Fibroblast of skin of left biceps (primary cell): ENCODE results near the gene PDLIM4.

Experiments
- DNase-seq, 2 experiments: peaks; one replicate each; pipeline ENCODE4 v3.0.0-alpha.2; 2013; ENCODE audit warnings: low read depth in 2 of 2

Gene PDLIM4

DNA sequence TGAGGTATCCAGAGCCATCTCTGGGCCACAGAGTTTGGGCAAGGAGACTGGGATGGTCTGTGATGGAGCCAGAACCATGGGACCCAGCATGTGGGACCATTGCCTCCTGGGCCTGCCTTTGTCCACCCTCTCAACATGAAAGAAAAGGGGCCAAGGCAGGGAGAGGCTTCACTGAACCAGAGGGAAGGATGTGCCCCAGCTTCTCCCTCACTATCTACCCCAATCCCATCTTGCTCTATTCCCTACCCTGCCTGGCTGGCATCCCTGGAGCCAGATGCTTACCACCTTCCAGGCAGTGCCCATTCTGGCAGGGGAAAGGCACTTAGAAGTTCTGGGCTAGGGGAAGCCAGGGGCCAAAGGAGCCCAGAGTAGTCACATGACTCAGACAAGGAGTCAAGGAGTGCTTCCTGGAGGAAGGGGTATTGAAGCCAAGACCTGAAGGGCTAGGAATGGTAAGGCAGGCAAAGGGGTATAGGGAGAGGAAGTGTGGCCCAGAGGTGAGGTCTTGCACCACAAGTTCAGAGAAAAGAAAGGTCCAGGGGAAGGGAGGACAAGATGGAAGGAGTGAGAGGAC lies 9.8 kb downstream of the PDLIM4 start:
- DNase-seq = no peak

GRCh38 chr5:132267931-132268768 lies 10.7 kb downstream of the PDLIM4 start:
- no peak for DNase-seq

GRCh38 chr5:132268769-132269551 lies 11.5 kb downstream of the PDLIM4 start:
- peak; percentile 40 to 42 for DNase-seq

DNA sequence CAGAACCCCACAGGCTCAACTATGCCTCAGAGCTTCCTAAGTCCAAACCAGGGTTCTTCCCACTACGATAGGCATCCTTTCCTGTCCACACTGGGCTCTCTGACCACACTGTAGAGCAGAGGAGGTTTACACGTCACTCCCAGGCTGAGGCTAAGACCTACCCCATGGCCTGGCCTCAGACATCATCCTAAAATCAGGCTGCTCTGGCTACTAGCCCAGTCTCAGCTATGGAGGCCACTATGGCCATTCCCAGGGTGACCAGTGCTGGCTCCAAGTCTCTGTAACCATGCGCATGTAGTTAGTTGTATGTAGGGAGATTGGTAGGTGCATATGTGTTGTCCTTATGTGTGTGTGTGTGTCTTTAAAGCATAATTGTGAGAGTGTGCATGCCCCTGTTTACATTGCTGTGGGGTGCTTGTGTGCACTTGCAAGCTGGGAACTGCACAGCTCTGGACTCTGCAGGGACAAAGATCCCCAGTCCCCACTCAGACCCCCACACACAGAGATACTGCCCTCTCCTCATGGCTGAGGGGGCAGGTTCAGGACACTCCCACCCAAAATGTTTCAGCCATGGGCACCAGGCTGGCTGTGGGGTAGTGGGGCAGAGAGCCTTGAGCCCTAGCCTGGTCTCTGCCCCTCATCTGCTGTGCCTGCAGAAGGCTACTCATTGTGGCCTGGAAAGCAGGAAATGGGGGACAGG lies 12.3 kb downstream of the PDLIM4 start:
- DNase-seq = no peak

GRCh38 chr5:132270335-132270665 lies 12.8 kb downstream of the PDLIM4 start:
- DNase-seq = no peak

- DNase-seq = no peak
Observed at GRCh38 chr5:132270706-132271105, 13.2 kb downstream of the PDLIM4 start.

DNA sequence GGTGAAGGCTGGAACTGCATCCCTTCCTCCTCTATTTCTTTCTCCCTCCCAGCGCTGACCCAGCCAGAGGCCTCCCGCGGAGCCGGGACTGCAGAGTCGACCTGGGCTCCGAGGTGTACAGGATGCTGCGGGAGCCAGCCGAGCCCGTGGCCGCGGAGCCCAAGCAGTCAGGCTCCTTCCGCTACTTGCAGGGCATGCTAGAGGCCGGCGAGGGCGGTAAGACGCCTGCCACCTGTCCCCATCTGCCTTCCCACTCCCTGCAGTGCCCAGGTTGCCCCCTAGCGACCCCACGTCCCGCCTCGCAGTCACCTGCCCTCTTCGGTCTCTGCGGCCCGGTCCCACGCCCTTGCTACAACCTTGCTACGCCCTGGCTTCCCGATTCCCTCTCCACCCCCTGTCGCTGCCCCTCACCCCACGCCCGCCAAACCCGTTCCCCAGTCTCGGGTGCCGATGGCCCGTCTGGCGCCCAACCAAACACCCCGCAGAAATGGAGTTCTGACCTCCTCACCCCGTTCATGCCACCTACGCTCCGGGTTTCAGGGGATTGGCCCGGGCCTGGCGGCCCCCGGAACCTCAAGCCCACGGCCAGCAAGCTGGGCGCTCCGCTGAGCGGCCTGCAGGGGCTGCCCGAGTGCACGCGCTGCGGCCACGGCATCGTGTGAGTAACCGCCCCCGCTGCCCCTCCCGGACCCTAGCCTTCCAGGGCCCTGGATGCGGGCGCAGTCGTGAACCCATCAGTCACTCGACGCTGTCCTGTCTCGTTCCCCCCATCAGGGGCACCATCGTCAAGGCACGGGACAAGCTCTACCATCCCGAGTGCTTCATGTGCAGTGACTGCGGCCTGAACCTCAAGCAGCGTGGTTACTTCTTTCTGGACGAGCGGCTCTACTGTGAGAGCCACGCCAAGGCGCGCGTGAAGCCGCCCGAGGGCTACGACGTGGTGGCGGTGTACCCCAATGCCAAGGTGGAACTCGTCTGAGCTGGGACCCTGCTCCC lies 14.1 kb downstream of the PDLIM4 start:
- no peak for DNase-seq

DNA sequence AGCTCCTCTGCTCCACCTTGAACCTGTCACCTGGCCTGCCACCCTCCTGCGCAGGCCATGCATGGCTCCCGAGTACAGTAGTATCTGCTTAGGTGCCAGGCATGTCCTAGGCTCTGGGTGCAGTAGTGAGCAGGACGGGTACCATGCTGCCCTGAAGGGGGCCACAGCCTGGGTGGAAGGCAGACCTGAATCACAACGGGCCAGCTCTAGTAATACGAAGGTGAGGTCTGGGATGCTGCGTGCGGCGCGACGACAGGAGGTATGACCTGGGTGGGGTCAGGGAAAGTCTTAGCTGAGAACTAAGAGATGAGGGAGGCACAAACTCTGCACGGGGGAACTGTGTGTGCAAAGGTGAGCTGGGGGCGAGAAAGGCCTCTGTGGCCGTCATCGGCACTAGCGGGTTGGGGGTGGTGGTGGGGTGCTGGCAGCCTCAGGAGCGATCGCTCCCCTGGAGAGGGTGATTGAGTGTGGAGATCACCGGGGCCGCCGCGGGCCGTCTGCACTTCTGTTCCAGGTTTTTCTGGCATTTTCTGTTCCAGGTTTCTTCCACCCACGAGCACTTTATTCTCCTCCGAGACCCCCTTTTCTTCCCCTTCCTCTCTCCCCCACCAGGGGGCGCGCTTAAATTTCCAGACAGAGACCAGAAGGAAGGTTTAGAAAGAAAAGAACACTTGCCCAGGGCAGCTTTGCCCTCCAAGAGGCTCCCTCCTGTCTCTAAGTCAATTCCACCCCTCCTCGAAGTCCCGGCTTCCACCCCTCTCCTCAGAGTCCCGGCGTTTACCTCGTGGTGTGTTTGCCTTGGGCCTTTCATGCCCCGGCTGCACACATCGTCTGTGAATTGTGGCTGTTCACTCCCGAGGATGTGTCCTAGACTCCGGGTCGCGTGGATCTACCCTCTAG lies 15.1 kb downstream of the PDLIM4 start:
- DNase-seq = no peak

DNA sequence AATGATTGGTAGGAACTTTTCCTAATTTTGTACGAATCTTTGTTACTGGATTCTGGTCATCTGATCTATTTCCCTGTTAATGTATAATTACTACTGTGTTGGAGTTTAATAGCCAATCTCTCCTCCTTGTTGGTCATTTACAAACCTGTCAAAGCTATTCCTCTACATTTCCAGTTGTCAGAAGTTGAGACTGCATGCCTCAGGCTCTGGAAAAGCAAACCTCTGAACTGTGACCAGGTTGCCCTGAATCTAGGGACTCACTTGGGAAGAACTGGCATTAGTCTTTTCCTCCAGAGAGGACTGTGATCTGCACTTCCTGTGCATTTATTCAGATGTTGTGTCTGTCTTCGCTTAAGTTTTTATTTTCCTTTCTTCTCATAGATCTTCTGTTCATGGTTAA lies 16.1 kb downstream of the PDLIM4 start:
- DNase-seq = no peak

GRCh38 chr5:132274050-132274792 lies 16.7 kb downstream of the PDLIM4 start:
- no peak for DNase-seq

DNA sequence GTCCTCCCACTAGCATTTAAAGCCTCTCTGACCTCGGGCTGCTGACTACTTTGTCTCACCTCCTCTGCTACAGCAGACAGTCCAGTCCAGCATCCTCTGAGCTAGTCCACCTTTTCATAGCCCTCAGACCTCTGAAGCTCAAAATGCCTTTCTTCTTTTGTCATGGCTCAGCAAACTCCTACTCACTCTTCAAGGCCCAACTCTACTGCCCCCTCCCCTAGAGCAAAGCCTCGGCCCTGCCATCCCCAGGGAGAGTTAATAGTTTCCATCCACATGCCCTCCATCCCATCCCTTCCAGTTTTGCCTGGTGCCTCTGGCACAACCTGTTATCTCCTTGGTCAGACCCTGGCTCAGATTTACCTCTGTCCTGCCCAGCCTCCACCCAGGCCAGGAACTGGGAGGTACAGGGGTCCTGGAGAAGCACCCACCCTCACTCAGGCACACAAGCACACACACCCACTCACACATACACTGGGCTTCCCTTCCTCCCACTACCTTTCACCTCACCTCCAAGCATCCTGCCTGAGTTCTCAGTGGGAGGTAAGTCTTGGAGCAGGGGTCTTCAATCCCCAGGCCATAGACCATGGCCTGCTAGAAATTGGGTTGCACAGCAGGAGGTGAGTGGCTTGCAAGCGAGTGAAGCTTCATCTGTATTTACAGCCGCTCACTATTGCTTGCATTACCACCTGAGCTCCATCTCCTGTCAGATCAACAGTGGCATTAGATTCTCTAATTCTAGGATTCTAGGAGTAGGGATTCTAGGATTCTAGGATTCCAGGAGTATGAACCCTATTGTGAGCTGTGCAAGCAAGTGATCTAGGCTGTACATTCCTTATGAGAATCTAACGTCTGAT lies 18.1 kb downstream of the PDLIM4 start:
- DNase-seq = no peak

DNA sequence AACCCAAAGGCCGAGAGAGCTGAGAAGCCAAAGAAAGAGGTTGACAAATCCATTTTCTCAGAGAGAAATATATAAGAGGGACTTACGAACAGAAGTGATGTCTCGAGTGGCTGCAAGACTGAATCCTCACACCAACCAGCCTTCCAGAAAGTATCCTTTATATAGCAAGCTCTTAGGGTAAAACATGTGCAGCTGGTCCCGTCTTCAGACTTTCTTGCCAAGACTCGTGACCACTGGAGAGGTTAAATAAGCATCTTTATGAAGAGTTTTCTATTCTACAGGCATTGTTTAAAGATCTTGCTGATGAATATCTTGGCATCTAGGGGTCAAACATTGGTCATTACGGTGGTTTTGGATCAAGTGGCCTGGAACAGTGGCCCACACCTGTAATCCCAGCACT lies 19.8 kb downstream of the PDLIM4 start:
- no peak for DNase-seq

DNA sequence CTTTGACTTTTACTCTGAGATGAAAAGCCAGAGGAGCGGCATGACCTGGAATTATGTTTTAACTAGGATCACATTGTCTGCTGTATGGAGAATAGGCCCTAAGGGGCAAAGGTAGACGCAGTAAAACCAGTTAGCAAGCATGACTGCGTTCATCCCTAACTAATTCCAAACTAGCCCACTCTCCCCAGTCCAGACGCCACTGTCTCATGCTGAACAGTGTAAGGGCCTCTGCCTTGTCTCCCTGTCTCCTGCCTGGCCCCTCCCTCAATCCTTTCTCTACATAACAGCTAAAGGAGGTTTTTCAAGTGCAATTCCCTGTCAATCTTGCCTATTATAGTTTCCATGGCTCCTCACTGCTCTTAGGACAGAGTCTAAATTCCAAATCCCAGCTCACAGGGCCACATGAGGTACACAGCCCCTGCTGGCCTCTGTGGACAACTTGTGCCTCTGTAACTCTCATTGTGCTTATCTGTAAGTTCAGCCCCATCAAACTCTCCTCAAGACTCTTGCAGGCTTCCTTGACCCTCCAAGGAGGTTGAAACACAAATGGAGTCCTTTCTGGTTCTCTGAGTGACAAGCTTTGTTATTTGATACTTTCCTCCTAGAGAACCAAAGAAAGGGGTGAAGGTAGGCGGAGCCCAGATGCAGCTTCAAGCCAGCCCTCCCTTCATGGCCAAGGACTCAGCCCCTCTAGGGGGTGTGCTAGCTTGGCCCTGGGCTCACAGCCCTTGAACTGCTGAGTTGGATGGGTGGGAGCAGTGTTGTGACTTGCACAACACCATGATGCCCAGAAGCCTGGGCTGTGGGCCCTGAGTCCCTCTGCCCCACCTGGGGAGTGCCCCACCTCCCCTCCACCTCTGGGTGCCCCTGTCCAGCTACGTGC lies 20.7 kb downstream of the PDLIM4 start:
- no peak for DNase-seq

DNA sequence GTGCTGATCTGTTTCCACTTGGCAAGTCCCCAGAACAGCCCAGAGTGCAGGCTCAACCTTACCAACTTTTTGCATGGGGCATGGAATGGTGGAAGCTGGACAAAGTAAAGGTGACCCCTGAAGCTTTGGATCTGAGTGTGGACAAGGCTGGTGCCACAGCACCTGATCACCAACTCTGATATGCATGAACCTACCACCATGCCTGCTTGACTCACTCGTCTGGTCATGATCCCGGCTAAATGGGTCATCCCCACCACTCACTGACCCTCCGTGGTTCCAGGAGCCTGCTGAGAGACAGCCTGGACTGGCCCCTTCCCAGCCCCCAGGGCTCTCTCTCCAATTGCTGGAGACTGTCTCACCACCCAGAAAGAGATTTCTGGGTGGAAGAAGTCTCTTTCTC lies 22.3 kb downstream of the PDLIM4 start:
- no peak for DNase-seq

DNA sequence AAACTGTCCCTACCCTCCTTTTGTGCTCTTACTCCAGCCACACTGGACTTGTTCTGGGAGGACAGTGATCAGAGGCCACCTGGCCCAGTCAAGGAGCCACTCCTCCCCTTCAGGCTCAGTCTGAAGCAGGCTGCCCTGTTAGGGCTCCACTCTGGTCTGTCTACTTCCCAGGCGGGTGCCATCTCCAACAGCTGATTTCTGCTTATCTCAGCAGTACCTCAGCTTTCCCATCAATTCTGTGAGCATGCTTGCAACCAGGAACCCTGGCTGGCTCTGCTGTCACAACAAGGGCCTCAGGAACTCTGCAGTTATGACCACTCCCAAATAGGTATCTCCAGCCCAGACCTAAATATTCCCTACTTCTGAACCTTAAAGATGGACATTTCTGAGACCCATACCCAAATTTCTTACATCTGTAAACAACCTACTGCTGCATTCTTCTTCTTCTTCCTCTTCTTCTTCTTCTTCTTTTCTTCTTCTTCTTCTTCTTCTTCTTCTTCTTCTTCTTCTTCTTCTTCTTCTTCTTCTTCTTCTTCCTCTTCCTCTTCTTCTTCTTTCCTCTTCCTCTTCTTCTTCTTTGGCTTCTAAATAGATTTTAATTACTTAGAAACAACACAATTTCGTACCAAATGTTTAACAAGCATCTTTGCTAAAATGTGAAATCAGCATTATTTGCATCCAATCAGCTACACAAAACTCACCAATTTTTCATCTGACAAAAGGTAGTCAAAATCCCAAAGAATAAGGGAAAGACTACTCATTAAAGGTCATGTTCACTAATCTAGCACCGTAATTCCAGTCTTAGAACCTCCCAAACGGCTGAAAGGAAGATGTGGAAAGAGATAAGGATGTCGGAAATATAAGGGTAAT lies 23.1 kb downstream of the PDLIM4 start:
- DNase-seq = no peak

DNA sequence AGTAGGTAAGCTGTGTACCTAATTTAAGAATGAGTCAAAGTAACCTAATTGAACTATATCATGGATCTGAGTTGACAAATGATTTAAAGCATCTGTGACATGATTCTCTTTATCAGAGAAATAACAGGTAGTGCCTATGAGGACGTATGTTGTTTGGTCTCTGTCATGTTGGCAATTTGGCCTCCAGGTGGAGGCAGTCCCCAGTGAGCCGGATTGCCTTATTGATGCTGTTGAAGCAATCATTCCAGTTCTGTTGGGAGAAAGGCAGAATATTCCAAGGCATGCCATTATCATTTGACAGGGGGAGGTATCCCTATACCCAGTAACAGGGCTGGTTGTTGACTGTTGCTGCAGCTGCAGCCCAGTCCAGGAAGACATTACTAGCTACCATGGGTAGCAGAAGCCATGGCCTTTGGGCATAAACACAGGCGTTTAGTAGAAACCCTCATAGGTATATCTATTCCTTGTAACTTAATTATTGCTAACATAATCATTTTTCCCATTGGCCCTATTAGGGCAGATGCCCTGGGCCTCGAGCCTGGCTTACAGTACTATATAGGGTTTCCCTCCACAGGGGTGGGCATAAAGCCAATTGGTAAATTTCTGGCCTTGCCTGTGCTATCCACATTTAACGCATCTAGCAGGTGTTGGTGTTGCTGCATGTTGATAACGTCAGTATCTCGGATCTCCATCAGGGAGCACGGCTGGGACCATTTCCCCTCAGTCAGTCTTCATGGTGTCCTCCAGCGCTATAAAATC lies 24.5 kb downstream of the PDLIM4 start:
- DNase-seq = no peak
